ENCODE results near the gene ARHGAP32. TPM values are rescaled to one million over a fixed set of nuclear protein-coding genes. Genes with fewer than 3 reads are reported as not detected.

Gene ARHGAP32
- total RNA-seq: 8.9 and 15.3 TPM in 2 replicates

GRCh38 chr11:129192150-129192549 lies at the start of gene ARHGAP32:
Gene ARHGAP32, minus strand, starts transcription at chr11:129192325. Its CDS starts 127 bp downstream, at chr11:129192198.

GRCh38 chr11:128942817-128943427 lies 249.2 kb downstream of the ARHGAP32 start, which contains the start of gene TP53AIP1:
Gene TP53AIP1, minus strand, starts transcription at chr11:128942871. Its CDS starts 5,053 bp downstream, at chr11:128937818.

Other genes with a start within 250 kb of the ARHGAP32 start
- gene TP53AIP1, start 249.5 kb downstream of the ARHGAP32 start, total RNA-seq: not detected in 2 replicates
- not detected in 2 replicates for gene BARX2, start 183.5 kb upstream of the ARHGAP32 start, total RNA-seq

All from epithelial cell of alveolus of lung (primary cell).